ENCODE data around the gene NEDD4.
A peak's percentile ranks its signal among the peaks of the same experiment; 100 is the strongest.
"Not testable (repeated sequence)": the region's sequence is repeated elsewhere in the genome, so short reads cannot be mapped to it uniquely, and the experiment has no call there.

The NEDD4 gene

GRCh38 chr15:55944606-55945005 is 48.8 kb downstream of the NEDD4 start:
- H3K36me3 ChIP-seq (ENCODE audit: control insufficient read depth in 4 of 4, insufficient read depth in 4 of 4, low read length in 3 of 4): peaks cover 0 to 13% (median 2%) of the 10 kb centered on the region in 4 experiments
- peaks cover 9 to 28% (median 18%) of the 10 kb centered on the region in 4 experiments for H3K4me1 ChIP-seq (ENCODE audit: control extremely low read depth in 1 of 4, control insufficient read depth in 4 of 4, insufficient read depth in 4 of 4, low read length in 3 of 4)
- WGBS (ENCODE audit: insufficient coverage): no CpG with 5 or more reads among the region's 2 CpGs
- DNase-seq; POLR2A ChIA-PET; H3K27me3 ChIP-seq (replicated peaks in 2 of 5; ENCODE audit: control insufficient read depth in 4 of 5, insufficient read depth in 5 of 5, low read length in 4 of 5); H3K4me3 ChIP-seq (ENCODE audit: control insufficient read depth in 1 of 7, extremely low read depth in 1 of 7, insufficient read depth in 4 of 7, low read depth in 2 of 7, low read length in 6 of 7): not testable (repeated sequence)
- H3K9me3 ChIP-seq (ENCODE audit: control extremely low read depth in 1 of 5, control insufficient read depth in 4 of 5, insufficient read depth in 2 of 5, low read depth in 1 of 5, low read length in 4 of 5): peaks cover 0 to 21% (median 5%) of the 10 kb centered on the region in 5 experiments
- CTCF ChIA-PET: interaction anchor here (1.5 kb wide), 1 partner anchor 40 kb away, joined by 3 read pairs; no protein-coding TSS in a partner anchor
- H3K27ac ChIP-seq (ENCODE audit: insufficient read depth in 1 of 2, low read depth in 1 of 2, low read length in 2 of 2, poor library complexity in 1 of 2, severe bottlenecking in 2 of 2): peak overlapping the region in 1 of 2 experiments; percentile 34

GRCh38 chr15:55942332-55942731 is 51.1 kb downstream of the NEDD4 start:
- CTCF ChIA-PET: no interaction called here
- WGBS (ENCODE audit: insufficient coverage): no CpG with 5 or more reads among the region's 4 CpGs
- Histone ChIP-seq H3K9me3 (ENCODE audit: control extremely low read depth in 1 of 5, control insufficient read depth in 4 of 5, insufficient read depth in 2 of 5, low read depth in 1 of 5, low read length in 4 of 5) (peaks cover 0 to 24% (median 7%) of the 10 kb centered on the region in 5 experiments), H3K27ac (ENCODE audit: insufficient read depth in 1 of 2, low read depth in 1 of 2, low read length in 2 of 2, poor library complexity in 1 of 2, severe bottlenecking in 2 of 2) (peak overlapping the region; percentile 40 to 70), H3K36me3 (ENCODE audit: control insufficient read depth in 4 of 4, insufficient read depth in 4 of 4, low read length in 3 of 4) (peaks cover 0 to 18% (median 4%) of the 10 kb centered on the region in 4 experiments), H3K4me1 (ENCODE audit: control extremely low read depth in 1 of 4, control insufficient read depth in 4 of 4, insufficient read depth in 4 of 4, low read length in 3 of 4) (peaks cover 9 to 30% (median 18%) of the 10 kb centered on the region in 4 experiments), H3K27me3 (replicated peaks in 2 of 5; ENCODE audit: control insufficient read depth in 4 of 5, insufficient read depth in 5 of 5, low read length in 4 of 5) (no peaks in the 10 kb centered on the region), H3K4me3 (ENCODE audit: control insufficient read depth in 1 of 7, extremely low read depth in 1 of 7, insufficient read depth in 4 of 7, low read depth in 2 of 7, low read length in 6 of 7) (peak overlapping the region in 2 of 7 experiments; percentile 7 to 11)
- DNase-seq: peak; percentile 71 to 97 (median 93)
- POLR2A ChIA-PET: no interaction called here

DNA sequence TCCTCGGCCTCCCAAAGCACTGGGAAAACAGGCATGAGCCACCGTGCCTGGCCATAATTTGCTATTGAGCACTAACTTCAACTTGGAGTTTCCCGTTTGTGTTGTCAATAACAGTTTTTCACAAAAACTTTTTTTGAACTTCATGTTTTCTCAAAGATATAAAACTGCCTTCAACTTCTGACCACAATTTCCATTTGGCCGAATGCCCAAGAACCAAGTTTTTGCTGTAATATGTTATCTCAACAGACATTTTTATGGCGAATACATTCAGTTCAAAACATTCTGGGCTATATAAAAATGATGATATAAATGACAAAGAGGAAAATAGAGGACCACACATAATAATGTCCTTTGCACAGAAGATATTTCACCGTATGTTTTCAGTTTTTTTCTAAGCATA is 56.4 kb downstream of the NEDD4 start:
- WGBS (ENCODE audit: insufficient coverage): 0% methylated on average over 2 of the region's 6 CpGs
- H3K4me1 ChIP-seq (ENCODE audit: control extremely low read depth in 1 of 4, control insufficient read depth in 4 of 4, insufficient read depth in 4 of 4, low read length in 3 of 4): peaks cover 4 to 25% (median 16%) of the 10 kb centered on the region in 4 experiments
- POLR2A ChIA-PET: no interaction called here
- peaks cover 0 to 7% (median 3%) of the 10 kb centered on the region in 5 experiments for H3K9me3 ChIP-seq (ENCODE audit: control extremely low read depth in 1 of 5, control insufficient read depth in 4 of 5, insufficient read depth in 2 of 5, low read depth in 1 of 5, low read length in 4 of 5)
- peak overlapping the region in 2 of 7 experiments; percentile 20 to 52 for H3K4me3 ChIP-seq (ENCODE audit: control insufficient read depth in 1 of 7, extremely low read depth in 1 of 7, insufficient read depth in 4 of 7, low read depth in 2 of 7, low read length in 6 of 7)
- H3K27me3 ChIP-seq (replicated peaks in 2 of 5; ENCODE audit: control insufficient read depth in 4 of 5, insufficient read depth in 5 of 5, low read length in 4 of 5): no peaks in the 10 kb centered on the region
- CTCF ChIA-PET: interaction anchor here (1.0 to 2.0 kb wide), 3 partner anchors 22 to 56 kb away, joined by 3 to 6 read pairs (median 4); partner anchors contain the start of gene NEDD4
- peak overlapping the region; percentile 77 to 81 for H3K27ac ChIP-seq (ENCODE audit: insufficient read depth in 1 of 2, low read depth in 1 of 2, low read length in 2 of 2, poor library complexity in 1 of 2, severe bottlenecking in 2 of 2)
- peaks cover 0 to 8% (median 2%) of the 10 kb centered on the region in 4 experiments for H3K36me3 ChIP-seq (ENCODE audit: control insufficient read depth in 4 of 4, insufficient read depth in 4 of 4, low read length in 3 of 4)
- DNase-seq: peak; percentile 91 to 97 (median 97)

GRCh38 chr15:55928955-55929354 is 64.5 kb downstream of the NEDD4 start:
- CTCF ChIA-PET: interaction anchor here (0.6 to 2.1 kb wide), 3 partner anchors 10 to 153 kb away, joined by 3 to 8 read pairs (median 4); no protein-coding TSS in a partner anchor

GRCh38 chr15:55921744-55922143 is 71.7 kb downstream of the NEDD4 start:
- no peak for DNase-seq
- 96% methylated on average over 3 of the region's 4 CpGs for WGBS (ENCODE audit: insufficient coverage)
- Histone ChIP-seq H3K4me1 (ENCODE audit: control extremely low read depth in 1 of 4, control insufficient read depth in 4 of 4, insufficient read depth in 4 of 4, low read length in 3 of 4) (no peaks in the 10 kb centered on the region), H3K4me3 (ENCODE audit: control insufficient read depth in 1 of 7, extremely low read depth in 1 of 7, insufficient read depth in 4 of 7, low read depth in 2 of 7, low read length in 6 of 7) (no peak overlapping the region), H3K27ac (ENCODE audit: insufficient read depth in 1 of 2, low read depth in 1 of 2, low read length in 2 of 2, poor library complexity in 1 of 2, severe bottlenecking in 2 of 2) (no peak overlapping the region), H3K27me3 (replicated peaks in 2 of 5; ENCODE audit: control insufficient read depth in 4 of 5, insufficient read depth in 5 of 5, low read length in 4 of 5) (no peaks in the 10 kb centered on the region), H3K36me3 (ENCODE audit: control insufficient read depth in 4 of 4, insufficient read depth in 4 of 4, low read length in 3 of 4) (peaks cover 0 to 7% (median under 1%) of the 10 kb centered on the region in 4 experiments), H3K9me3 (ENCODE audit: control extremely low read depth in 1 of 5, control insufficient read depth in 4 of 5, insufficient read depth in 2 of 5, low read depth in 1 of 5, low read length in 4 of 5) (peaks cover 0 to 4% (median 0%) of the 10 kb centered on the region in 5 experiments)
- ChIA-PET CTCF (interaction anchor here (1.6 kb wide), 1 partner anchor 24 kb away, joined by 3 read pairs; no protein-coding TSS in a partner anchor), POLR2A (no interaction called here)

More at GRCh38 chr15:55928955-55929354, 64.5 kb downstream of the NEDD4 start:
- peak in 2 of 3 donors; percentile 52 to 69 for DNase-seq
- no CpG with 5 or more reads among the region's 4 CpGs for whole genome bisulfite sequencing (ENCODE audit: insufficient coverage)
- peaks cover 0 to 7% (median 3%) of the 10 kb centered on the region in 4 experiments for H3K4me1 ChIP-seq (ENCODE audit: control extremely low read depth in 1 of 4, control insufficient read depth in 4 of 4, insufficient read depth in 4 of 4, low read length in 3 of 4)
- peak overlapping the region in 1 of 2 experiments; percentile 7 for H3K27ac ChIP-seq (ENCODE audit: insufficient read depth in 1 of 2, low read depth in 1 of 2, low read length in 2 of 2, poor library complexity in 1 of 2, severe bottlenecking in 2 of 2)
- H3K27me3 ChIP-seq (replicated peaks in 2 of 5; ENCODE audit: control insufficient read depth in 4 of 5, insufficient read depth in 5 of 5, low read length in 4 of 5): no peaks in the 10 kb centered on the region
- peaks cover 0 to 9% (median 0%) of the 10 kb centered on the region in 5 experiments for H3K9me3 ChIP-seq (ENCODE audit: control extremely low read depth in 1 of 5, control insufficient read depth in 4 of 5, insufficient read depth in 2 of 5, low read depth in 1 of 5, low read length in 4 of 5)
- POLR2A ChIA-PET: interaction anchor here (0.7 to 1.0 kb wide), 2 partner anchors 13 to 65 kb away, joined by 3 read pairs; no protein-coding TSS in a partner anchor
- peak overlapping the region in 1 of 7 experiments; percentile 5 for H3K4me3 ChIP-seq (ENCODE audit: control insufficient read depth in 1 of 7, extremely low read depth in 1 of 7, insufficient read depth in 4 of 7, low read depth in 2 of 7, low read length in 6 of 7)
- peaks cover 0 to 7% (median 2%) of the 10 kb centered on the region in 4 experiments for H3K36me3 ChIP-seq (ENCODE audit: control insufficient read depth in 4 of 4, insufficient read depth in 4 of 4, low read length in 3 of 4)

DNA sequence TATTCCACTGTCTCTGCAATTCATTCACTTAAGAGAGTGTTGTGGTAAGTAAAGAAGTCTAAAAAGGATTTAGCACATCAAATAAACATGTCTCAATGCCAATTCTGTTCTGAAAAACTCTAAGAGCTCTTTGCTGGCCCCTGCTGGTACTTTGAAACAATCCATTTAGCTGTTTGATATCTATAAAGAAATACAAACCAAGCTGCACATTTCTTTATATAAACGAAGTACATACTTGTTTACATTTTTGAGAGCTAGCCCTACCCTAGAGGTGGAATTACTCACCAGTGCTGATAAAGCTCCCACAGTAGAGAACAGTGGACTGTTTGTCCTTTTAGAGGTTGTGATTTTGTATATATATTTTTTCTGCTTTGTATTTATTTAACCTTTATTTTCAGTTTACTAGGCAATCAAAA is 75.5 kb downstream of the NEDD4 start:
- no peak overlapping the region for H3K27ac ChIP-seq (ENCODE audit: insufficient read depth in 1 of 2, low read depth in 1 of 2, low read length in 2 of 2, poor library complexity in 1 of 2, severe bottlenecking in 2 of 2)
- H3K9me3 ChIP-seq (ENCODE audit: control extremely low read depth in 1 of 5, control insufficient read depth in 4 of 5, insufficient read depth in 2 of 5, low read depth in 1 of 5, low read length in 4 of 5): no peaks in the 10 kb centered on the region
- DNase-seq: peak; percentile 62 to 78 (median 77)
- CTCF ChIA-PET: interaction anchor here (0.8 to 4.5 kb wide), 9 partner anchors 9 to 270 kb away, joined by 3 to 38 read pairs (median 3); no protein-coding TSS in a partner anchor
- H3K4me1 ChIP-seq (ENCODE audit: control extremely low read depth in 1 of 4, control insufficient read depth in 4 of 4, insufficient read depth in 4 of 4, low read length in 3 of 4): no peaks in the 10 kb centered on the region
- no peak overlapping the region for H3K4me3 ChIP-seq (ENCODE audit: control insufficient read depth in 1 of 7, extremely low read depth in 1 of 7, insufficient read depth in 4 of 7, low read depth in 2 of 7, low read length in 6 of 7)
- no CpG with 5 or more reads among the region's 1 CpG for WGBS (ENCODE audit: insufficient coverage)
- peaks cover 5 to 7% (median 6%) of the 10 kb centered on the region in 4 experiments for H3K36me3 ChIP-seq (ENCODE audit: control insufficient read depth in 4 of 4, insufficient read depth in 4 of 4, low read length in 3 of 4)
- POLR2A ChIA-PET: interaction anchor here (1.0 kb wide), 1 partner anchor 75 kb away, joined by 4 read pairs; the partner anchor contains the start of gene NEDD4
- no peaks in the 10 kb centered on the region for H3K27me3 ChIP-seq (replicated peaks in 2 of 5; ENCODE audit: control insufficient read depth in 4 of 5, insufficient read depth in 5 of 5, low read length in 4 of 5)
